Activated effector memory CD4-positive, alpha-beta T cell treated with Interleukin-2 at 50 U/mL for 16 hours (primary cell): ENCODE data around the gene DGCR6L.
"Not testable (repeated sequence)": the region's sequence is repeated elsewhere in the genome, so short reads cannot be mapped to it uniquely, and the experiment has no call there.

Source experiments
- DNase-seq: peaks from one replicate; pipeline ENCODE4 v3.0.0-alpha.2; 2020

Gene DGCR6L

DNA sequence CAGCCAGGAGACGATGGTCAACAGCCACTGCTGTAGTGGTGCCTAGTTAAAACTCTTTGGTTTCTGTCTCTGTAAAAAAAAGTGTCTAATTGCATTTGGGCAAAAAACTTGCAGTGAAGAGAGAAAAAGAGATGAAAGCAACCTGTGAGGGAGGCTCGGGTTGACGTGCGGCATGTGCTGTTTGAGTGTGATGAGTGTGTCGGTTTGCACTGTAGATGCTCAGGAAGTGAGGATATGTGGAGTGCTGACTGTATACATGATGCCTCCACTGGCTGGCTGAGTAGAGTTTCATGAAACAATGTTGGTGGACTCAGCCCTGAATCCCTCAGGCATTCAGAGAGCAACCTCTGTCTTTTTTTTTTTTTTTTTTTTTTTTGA is 4.3 kb upstream of the DGCR6L start:
- DNase-seq = no peak

DNA sequence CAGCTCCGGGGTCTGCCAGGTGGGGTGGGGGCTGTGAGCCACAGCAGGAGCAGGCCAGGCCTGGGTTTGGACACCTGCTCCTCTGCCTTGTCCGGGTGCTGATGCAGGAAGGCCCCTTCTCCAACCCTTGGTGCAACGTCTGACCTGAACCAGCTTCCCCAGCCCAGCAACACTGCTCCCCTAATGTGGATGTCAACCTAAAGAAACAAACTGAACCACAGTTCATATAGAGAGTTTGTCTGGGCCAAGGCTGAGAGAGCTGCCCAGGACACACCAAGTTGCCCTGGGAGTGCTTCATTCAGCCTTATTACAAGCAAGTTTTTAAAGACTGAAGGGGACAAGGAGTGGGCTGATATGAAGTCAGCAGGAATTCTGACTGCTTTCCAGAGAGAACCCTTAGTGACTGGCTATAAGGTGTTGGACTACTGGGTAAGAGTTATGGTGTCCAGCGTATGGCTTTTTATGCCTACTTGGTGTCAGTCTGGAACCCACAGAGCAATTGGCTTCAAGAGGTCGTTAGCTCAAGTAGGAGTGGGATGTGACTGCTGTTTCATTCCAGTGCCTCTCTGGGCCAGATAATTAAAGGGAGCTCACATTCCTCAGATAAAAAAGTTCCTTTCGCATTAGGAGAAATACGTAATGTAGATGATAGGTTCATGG is 1.8 kb upstream of the DGCR6L start:
- DNase-seq = not testable (repeated sequence)

DNA sequence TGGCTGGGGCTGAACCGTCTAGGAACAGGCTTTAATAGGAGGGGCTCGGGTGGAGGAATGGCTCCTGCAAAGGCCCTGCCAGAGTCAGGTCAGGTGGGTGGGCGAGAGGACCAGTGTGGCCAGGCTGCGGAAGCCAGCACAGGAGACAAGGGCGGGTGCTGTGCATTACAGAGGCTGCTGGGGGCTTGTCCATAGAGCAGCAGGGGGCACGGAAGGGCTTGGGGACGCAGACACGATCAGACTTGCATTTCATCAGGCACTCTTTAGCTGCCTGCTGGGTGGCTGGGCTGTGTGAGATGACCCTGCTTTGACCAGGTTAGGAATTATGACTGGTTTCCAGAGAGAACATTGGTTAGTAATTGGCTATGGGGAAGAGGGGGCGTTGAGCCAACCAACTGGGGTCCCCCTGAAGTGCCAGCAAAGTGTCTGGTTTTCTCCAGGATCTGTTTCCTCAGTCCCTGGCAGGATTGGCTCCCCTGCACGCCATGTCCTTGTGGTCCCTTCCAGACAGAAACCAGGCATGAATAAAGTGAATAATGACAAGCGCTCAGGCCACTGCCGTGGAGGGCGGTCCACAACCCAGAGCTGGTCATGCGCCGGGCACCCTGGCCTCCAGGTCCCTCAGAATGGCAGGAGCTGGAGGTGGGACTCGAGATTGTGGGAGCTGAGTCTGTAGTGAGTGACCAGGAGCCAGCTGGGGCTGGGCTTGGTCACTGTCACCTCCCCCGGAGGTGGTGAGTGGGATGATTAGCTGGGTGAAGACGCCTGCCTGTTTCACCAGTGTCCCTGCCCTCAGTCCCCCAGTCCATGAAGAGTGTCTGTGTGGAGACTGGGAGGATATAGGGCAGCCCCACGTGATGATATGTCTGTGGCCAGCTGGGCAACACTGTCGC is 1.0 kb upstream of the DGCR6L start:
- not testable (repeated sequence) for DNase-seq

GRCh38 chr22:20319041-20319744 is 667 bp downstream of the DGCR6L start:
- no peak for DNase-seq

DNA sequence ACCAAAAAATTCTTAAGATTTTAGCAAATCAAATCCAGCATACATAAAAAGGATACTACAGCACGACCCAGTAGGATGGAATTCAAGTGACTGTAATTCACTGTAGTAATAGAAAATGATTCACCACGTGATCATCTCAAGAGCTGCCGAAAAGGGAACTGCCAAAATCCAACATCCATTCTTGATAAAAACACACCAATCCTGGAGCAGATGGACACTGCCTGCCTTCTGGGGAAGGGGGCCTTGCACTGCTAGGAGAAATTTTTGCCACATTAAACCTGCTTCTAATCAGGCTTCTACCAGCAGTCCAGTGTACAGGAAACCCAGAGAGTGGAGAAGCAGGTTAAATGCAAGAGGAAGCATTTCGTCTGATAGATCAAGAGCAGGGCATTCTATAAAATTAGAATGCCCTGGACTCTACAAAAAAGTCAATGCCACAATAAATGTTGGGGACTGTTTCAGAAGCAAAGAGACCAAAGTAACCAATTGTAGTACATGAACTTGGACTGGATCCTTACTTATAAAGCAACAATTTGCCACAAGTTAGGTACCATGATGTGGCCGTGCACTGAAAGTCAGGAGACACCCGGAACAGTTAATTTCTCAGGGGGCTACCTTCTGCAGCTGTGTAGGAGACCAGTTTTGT is 1.7 kb downstream of the DGCR6L start:
- not testable (repeated sequence) for DNase-seq

GRCh38 chr22:20317402-20318042 is 2.3 kb downstream of the DGCR6L start:
- DNase-seq = not testable (repeated sequence)

- no peak for DNase-seq
Measured at GRCh38 chr22:20316844-20317401, 2.9 kb downstream of the DGCR6L start.

DNA sequence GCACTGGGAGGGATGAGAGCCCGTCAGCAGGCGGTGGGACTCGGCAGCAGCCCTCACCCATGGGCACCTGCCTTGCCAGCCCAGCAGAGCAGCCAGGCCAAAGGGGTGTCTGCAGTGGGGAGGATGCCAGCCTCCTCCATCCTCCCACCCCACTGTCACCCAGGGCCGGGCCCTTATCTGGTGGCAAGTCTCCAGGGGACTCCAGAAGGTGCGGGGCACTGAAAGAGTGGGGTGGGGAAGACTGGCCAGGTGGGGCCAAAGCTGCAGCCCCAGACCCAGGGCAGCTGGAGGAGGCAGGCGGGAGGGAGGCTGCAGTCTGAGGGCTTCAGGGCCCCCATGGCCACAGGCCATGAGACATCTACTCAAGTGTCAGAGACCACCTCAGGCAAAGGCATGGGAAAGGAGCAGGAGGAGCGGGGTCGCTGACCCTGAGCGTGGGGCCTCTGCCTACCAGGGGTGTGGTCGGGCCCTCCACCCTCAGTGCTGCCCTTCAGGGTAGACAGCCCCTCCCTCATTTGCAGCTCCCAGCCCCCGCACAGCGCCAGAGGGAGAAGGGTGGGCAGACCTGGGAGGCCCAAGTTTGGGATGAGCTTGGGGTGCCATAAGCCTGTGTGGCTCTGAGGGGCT is 3.5 kb downstream of the DGCR6L start:
- no peak for DNase-seq

DNA sequence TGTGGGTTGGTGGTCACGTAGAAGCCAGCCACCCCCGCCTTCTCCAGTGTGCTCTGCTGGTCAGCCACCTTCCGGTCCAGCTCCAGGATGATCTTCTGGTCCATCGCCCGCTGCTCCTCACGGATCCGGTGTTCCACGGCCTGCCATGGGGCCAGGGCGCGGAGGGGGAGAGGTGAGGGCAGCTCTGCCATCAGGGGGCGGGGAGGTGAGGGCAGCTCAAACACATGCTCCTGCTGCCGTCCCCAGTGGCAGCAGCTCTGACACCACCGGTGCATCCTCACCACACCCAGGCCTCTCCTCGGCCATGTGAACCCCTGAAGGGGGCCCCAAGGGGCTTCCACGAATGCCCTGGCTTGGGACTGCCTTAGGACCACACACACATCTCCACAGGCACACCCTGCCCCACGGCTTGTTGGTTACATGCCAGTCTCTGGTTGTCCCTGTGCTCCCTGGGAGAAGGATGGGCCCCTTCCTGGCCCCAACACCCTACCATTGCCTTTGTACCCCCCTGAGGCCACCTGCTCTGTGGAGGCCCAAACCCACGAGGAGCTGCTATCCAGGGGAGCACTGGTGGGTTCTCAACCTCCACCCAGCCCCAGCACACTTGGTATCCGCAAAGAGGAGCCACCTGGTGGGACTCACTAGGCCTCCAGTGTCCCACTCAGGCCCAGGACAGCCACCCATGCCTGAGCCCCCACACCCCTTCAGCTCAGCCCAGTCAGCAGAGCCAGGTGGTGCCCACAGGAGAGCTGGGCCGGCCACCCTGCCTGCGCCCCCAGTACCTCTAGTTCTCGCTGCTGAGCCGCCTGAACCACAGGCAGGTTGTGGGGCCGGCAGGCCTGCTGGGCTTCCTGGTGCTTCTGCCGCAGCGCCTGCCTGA is 4.3 kb downstream of the DGCR6L start:
- no peak for DNase-seq

GRCh38 chr22:20314741-20315336 is 5.0 kb downstream of the DGCR6L start:
- DNase-seq = not testable (repeated sequence)

DNA sequence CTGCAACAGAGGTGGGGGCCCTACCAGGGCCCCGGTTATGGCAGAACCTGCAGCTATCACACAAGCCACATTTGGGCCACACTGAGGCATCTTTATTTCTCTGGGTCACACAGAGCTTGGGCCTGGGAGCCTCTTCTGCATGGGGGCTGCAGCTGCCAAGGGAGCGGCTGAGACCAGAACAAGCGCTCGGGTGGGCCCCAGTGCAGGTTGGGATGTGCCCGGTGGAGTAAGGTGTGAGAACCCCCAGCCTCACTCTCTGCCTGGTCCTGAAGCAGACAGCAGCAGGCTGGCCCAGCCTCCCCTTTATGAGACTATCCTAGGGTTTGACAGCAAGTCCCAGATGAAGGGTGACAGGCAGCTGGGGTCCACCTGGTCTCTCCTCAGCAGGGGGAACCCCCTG is 5.7 kb downstream of the DGCR6L start:
- not testable (repeated sequence) for DNase-seq

- not testable (repeated sequence) for DNase-seq
Measured at GRCh38 chr22:20313306-20314077, 6.4 kb downstream of the DGCR6L start.

DNA sequence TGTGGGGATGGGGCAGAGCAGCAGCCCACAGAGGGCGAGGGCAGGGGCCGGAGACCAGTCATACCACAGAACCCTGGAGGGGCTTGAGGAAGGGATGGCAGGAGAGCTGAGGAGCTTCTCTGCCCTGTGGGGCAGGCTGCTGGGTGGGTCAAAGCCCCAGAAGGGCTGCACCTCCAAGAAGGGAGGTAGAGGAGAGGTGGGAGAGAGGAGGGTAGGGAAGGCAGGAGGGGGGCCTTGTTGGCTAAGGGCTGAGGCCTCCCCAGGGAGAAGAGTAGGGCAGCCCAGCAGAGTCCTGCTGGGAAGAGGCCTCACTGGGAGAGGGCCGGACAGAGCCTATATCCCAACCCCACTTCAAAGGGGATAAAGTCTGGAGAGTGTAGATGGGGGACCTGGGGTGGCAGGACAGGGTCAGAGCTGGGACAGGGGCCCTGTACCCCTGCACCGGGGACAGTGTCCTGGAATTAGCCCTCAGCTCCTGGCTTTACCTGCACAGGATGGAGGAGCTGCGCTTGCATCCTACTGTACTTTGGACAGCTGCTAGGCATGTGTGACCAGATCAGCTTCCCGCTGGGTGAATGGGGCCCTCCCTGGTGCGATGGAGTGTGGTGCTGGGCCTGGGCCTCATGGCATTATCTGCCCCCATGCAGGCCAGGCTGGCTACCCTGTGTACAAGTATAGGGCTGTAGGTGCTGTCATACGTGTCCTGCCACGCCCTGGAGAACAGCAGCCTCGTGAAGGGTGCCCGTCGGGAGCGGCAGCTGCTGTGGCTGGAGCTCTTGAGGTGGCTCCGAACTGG is 7.3 kb downstream of the DGCR6L start:
- no peak for DNase-seq

DNA sequence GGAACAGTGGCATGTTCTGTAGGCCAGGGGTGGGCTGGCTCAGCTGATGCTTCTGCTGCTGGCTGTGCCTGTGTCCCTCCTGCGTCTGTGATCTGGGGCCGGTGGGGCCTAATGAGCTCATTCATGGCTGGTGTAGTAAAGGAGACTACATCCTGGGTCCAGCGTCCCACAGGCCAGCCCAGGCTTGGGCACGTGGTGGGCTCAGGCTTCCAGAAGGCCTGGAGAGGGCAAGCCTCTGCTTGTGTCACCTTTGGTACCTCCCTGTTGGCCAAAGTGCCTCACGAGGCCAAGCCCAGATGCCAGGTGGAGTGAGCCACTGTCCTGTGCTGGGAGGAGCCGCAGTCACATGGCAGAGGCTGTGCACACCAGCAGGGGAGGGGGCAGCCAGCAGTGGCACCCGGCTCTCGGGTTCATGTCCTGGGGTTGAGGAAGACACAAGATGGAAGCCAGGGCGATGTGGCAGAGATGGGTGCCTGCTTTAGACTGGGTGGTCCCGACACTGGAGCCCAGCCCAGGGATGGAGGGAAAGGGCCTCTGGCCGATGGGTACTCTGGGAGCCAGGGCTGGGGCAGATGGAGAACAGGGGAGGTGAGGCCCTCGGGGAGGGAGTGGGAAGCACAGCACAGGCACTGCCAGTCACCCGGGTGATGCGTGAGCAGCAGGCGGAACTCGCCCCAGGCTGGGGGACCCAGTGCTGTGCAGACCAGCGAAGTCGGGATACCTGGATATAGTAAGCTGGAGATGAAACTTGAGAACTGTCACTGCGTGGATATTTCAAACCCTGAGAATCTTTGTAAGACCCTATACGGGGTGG is 8.4 kb downstream of the DGCR6L start:
- not testable (repeated sequence) for DNase-seq

- not testable (repeated sequence) for DNase-seq
Measured at GRCh38 chr22:20310773-20311172, 9.1 kb downstream of the DGCR6L start.

GRCh38 chr22:20310180-20310579 is 9.7 kb downstream of the DGCR6L start:
- not testable (repeated sequence) for DNase-seq

- not testable (repeated sequence) for DNase-seq
Measured at GRCh38 chr22:20308806-20309650, 10.8 kb downstream of the DGCR6L start.
